DLD1 (cell line): ENCODE results near the gene FEM1B.

Experiments
- in situ Hi-C: cut with HindIII; loops from 2 replicates; pipeline ENCODE4 v1.10.0; 2017; ENCODE audit warnings: low sequenced_read_pairs

Gene FEM1B

DNA sequence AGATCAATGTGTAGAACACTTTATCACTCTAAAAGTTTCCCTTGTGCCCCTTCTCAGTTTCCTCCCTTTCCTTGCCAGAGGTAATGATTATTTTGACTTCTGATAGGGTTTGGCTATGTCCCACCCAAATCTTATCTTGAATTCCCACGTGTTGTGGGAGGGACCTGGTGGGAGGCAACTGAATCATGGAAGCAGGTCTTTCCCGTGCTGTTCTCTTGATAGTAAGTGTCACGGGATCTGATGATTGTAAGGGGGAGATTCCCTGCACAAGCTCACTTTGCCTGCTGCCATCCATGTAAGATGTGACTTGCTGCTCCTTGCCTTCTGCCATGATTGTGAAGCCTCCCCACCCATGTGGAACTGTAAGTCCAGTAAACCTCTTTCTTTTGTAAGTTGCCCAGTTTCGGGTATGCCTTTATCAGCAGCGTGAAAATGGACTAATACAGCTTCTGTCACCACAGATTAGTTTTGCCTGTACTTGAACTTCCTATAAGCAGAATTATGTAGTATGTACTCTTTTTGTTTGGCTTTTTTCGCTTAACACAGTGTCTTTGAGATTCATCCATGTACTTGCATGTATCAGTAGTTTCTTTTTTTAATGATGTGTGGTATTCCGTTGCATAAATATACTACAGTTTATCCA lies 7.2 kb downstream of the FEM1B start:
- in situ Hi-C loops, result no loop called here

DNA sequence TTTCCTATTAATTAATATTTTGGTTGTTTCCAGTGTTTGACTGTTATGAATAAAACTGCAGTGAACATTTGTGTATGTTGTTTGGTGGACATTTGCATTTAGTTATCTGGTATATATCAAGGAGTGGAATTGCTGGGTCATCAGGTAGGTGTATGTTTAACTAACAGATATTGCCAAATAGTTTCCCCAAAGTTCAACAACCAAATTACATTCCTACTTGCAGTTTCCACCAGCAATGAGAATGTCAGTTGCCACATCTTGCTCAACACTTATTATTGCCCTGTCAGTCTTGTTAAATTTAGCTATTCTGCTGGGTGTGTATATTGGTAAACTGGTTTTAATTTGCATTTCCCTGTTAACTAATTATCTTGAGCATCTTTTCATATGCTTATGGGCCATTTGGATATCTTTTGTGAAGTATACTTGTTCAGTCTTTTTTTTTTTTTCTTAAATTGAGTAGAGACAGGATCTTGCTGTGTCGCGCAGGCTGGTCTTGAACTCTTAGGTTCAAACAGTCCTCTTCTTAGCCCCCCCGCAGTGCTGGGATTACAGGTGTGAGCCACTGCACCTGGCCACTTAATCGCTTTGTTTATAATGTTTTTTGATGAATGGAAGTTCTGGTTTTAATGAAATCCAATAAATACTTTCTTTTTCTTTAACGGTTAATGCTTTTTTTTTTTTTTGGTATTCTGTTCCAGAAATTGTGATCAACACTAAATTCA lies 7.9 kb downstream of the FEM1B start:
- in situ Hi-C loops, result no loop called here

DNA sequence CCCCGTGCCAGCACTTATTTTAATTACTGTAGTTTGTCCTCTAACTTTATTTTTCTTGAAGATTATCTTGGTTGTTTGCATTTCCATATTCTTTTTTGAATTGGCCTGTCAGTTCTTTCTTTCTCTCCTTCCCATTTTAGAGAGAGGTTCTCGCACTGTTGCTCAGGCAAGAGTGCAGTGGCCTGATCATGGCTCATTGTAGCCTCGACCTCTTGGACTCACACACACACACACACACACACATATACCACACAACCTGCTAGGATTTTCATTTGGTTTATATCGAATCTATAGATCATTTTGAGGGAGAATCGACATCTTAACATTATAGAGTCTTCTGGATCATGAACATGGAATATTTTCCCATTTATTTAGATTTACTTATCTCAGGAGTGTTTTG lies 8.7 kb downstream of the FEM1B start:
- in situ Hi-C loops, result no loop called here

DNA sequence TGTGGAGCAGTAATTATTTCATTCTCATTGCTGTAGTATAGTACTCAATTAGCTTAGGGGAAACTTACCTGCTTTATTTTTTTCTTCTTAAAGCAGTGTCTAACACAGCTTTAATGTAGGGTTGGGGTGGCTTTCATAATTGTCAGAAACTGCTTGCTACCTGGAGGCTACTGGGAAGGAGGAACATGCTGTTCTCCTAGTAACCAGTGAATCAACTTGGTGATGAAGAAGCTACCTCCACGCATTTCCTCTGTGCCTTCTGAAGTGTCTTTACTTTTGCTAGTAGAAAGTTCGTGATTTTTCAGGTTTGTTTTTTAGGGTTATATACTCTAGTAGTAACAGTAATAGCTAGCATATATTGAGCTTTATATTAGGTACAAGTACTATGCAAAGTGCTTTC lies 11.5 kb downstream of the FEM1B start:
- in situ Hi-C loops, result no loop called here

DNA sequence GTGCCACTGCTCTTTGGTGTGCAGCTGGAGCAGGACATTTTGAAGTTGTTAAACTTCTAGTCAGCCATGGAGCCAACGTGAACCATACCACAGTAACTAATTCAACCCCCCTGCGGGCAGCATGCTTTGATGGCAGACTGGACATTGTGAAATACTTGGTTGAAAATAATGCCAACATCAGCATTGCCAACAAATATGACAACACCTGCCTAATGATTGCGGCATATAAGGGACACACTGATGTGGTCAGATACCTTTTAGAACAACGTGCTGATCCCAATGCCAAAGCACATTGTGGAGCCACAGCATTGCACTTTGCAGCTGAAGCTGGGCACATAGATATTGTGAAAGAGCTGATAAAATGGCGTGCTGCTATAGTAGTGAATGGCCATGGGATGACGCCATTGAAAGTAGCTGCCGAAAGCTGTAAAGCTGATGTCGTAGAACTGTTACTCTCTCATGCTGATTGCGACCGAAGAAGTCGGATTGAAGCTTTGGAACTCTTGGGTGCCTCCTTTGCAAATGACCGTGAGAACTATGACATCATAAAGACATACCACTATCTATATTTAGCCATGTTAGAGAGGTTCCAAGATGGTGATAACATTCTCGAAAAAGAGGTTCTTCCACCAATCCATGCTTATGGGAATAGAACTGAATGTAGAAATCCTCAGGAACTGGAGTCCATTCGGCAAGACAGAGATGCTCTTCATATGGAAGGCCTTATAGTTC lies 12.2 kb downstream of the FEM1B start:
- in situ Hi-C loops, result no loop called here

DNA sequence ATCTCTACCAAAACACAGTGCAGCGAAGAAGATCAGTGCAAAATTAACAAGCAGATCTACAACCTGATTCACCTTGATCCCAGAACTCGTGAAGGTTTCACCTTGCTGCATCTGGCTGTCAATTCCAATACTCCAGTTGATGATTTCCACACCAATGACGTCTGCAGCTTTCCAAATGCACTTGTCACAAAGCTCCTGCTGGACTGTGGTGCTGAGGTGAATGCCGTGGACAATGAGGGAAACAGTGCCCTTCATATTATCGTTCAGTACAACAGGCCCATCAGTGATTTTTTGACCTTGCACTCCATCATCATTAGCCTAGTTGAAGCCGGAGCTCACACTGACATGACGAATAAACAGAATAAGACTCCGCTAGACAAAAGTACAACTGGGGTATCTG lies 13.2 kb downstream of the FEM1B start:
- in situ Hi-C loops, result no loop called here

DNA sequence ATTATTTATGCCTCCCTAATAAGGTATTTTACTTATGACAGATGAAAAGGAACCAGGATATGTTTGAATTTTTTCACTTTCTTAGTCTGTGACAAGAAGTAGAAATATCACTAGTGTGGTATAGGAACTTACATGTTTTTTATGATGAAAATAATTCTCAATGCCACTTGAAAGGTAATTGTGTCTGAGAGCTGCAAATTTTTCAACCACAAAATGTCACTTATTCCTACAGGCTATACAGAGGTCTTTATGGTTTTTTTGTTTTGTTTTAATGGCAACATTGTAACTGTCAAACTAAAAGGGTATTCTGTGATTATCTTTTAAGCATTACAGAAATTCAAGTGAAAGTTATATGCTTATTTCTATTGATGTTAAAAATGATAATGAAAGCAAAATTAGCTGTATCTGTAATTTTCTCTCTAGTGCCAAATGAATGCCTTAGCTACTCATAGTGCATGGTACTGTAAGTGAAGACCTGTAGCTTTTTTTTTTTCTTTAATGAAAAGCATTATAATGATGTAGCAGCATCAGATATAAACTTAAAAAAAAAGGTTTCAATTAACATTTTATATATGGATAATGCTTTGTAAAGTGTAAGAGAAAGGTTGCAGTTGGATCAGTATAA lies 14.7 kb downstream of the FEM1B start:
- in situ Hi-C loops, result no loop called here

DNA sequence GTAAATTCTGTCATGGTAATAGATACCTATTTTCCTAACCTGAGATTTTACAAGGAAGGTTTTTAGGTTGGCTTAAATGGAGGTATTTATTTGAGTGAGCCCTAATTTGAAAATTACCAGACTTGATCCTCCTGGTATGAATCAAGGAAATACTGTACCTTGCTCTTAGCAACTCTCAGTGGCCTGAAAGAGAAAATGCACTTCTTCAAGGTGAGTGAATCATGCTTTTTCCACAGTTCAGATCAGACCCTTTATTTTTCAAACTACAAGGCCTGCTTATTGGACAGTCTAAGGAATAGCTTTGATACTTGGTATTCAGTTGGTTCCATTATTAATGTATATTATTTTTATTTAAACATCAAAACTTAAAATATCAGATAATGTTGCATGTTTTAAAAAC lies 15.4 kb downstream of the FEM1B start:
- in situ Hi-C loops, result no loop called here

DNA sequence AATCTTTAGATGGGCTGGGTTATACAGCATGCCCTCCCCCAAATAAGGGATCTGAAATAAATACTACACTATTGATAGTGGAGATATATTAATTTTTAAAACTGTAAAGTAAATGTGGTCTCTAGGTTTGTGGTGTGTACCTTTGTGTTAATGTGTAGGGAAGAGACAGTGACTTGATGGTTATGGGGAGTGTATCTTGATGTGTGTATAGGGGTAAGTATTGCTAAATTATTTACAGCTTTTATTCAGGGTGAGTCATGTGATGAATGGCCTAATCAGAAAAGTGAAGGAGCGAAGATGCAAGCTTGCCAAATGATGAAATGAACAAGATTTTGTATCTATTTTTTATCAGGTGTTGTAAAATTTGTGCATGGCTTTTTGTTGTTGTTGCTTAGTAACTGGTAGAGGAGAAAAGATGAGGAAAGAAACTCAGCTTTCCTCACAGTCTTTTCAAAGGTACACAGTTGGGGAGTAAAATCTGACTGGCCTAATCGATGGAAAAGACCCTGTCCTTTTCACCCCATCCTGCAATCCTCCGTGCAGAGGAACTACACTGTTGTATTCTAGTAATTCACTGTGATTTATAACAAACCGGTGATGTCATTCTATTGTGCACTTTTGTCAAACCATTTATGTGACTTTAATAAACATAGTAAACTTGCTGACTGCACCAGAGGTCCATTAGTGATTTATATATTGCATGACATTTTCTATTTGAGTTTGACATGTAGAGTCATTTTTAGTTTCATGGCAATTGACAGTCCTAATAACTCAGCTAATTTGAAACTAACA lies 17.7 kb downstream of the FEM1B start:
- in situ Hi-C loops, result no loop called here

DNA sequence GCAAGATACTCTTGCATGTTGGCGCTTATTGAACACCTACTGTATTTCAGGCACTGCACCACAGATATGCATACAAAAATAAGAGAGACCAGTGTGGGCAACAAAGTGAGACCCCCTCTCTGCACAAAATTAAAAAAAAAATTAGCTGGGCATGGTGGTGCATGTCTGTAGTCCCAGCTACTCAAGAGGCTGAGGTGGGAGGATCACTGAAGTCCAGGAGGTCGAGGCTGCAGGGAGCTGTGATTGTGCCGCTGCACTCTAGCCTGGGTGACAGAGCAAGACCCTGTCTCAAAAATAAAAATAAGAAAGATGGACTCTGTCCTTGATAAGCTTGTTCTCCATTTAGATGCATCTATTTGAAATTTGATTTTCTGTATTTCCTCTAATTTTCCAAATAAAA lies 20.8 kb downstream of the FEM1B start:
- in situ Hi-C loops, result no loop called here

DNA sequence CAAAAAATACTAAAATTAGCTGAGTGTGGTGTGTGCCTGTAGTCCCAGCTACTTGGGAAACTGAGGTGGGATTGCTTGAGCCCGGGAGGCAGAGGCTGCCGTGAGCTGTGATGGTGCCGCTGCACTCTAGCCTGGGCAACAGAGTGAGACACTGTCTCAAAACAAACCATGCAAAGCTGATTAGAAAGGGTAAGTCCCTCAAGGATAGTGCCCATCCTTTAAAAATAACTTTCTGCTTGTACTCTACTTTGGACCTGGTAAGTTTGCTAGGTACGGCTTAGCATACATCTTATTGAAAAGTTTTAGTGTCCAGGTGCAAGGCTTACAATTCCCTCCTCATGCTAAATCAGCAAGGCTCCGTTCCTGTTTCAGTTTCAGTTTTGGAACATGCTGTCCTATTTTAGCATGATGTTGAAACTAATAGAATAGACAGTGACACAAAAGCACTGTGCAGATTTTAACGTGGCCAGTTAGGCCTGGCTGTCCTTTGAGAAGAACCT lies 21.4 kb downstream of the FEM1B start:
- in situ Hi-C loops, result no loop called here

DNA sequence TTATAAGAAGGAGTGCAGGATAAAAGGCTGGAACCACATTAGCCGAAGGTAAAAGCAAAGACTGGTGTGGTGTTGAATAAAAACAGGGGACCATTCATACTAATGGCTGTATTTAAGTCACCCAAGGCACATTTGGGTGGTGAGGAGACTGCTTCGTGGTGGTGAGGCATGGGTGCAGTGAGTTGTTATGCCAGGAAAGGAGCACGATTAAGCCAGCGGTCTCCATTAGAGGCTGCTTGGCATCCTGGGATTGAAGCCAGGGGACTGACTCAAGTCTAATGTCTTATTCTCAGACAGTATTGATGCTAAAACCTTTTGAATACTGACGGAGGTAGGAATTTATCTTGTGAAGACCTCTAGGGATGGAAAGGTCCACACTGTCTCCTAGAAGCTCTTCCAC lies 21.9 kb downstream of the FEM1B start:
- in situ Hi-C loops, result no loop called here

DNA sequence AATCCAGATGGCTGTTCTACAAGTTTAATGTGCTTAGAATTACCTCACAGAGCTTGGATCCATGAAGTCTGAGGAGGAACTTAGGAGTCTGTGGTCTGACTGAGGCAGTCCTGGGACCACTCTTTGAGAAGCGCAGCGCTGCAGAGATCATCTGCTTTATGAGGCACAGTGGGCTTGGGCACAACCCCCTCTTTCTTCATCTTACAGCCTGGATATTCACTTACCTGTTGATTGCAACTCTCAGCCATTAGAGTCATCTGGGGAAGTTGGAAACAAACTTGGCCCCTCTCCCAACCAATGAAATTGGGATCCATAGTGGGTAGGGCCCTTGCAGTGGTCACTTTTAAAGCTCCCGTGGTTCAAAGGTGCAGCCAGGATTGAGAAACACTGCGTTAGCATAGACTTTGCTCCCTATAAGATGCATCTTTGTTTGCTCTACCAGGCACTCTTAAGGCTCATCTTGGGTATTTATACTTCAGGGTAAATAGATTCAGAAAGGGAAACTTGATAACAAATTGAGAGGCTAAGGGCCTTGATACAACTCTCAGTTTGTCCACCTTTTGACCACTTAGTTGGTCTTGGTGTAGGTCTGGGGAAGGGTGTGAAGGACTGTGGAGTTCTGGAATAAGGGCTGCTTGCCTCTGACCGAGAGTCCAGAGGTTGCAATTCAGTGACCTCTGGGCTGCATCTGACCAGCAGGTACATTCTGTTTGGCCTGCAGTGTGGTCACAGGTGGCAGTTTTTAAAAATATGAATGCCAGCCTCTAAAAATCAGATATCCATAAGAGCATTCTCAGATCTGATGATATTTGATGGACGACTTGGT lies 22.8 kb downstream of the FEM1B start:
- in situ Hi-C loops, result no loop called here

DNA sequence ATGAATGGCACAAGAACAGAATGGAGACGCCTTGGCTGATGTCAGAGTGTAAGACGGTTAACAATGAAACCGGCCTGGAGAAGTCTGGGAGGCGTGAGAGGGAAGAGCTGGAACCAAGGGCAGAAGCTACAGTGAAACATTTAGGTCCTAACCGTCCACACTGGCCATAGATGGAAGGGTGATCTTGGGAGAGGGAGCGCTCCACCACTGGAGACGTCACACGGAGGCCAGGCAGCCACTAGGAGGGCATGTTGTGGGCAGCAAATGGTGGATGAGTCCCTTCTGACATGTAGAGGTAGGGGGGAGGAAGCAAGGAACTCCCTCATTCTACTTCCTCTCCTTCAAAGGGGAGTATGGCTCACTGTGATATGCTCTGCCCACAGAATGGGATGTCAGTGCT lies 23.8 kb downstream of the FEM1B start:
- in situ Hi-C loops, result no loop called here

DNA sequence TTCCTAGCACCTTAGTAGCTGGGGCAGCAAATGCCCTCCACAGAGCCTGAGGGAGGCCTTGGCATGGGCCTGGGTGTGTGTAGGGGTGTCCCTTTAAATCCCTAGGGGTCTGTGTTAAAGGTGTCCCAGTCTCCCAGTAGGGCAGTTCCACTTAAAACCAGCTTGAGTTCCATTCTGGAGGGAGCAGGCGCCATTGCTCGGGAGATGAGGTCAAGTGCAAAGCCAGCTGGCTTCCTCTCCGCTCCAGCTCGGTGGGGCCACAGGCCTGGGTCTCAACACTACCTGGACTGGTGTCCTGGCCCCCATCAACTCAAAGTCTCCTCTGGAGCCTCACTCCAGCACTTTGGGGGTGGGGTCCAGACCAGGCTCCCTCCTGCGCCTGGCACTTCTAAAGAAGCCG lies 25.2 kb downstream of the FEM1B start:
- in situ Hi-C loops, result no loop called here

DNA sequence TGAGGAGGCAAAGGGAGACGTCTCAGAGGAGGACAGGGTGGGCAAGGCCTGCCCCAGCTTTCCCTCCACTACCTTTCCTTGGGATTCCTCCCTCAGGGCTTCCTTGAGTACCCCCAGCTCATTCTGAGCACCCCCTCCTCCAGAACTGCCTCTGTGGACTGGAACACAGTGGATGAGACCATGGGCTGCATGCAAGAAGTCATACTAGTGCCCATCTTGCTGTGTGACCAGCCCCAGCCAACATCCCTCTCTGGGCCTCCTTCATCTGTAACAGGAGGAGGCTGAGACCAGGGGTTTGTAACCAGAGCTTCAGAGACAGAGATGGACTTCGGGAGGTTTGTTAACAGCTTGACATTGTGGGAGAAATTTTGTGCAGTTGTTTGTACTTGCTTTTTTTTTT lies 25.6 kb downstream of the FEM1B start:
- in situ Hi-C loops, result no loop called here

DNA sequence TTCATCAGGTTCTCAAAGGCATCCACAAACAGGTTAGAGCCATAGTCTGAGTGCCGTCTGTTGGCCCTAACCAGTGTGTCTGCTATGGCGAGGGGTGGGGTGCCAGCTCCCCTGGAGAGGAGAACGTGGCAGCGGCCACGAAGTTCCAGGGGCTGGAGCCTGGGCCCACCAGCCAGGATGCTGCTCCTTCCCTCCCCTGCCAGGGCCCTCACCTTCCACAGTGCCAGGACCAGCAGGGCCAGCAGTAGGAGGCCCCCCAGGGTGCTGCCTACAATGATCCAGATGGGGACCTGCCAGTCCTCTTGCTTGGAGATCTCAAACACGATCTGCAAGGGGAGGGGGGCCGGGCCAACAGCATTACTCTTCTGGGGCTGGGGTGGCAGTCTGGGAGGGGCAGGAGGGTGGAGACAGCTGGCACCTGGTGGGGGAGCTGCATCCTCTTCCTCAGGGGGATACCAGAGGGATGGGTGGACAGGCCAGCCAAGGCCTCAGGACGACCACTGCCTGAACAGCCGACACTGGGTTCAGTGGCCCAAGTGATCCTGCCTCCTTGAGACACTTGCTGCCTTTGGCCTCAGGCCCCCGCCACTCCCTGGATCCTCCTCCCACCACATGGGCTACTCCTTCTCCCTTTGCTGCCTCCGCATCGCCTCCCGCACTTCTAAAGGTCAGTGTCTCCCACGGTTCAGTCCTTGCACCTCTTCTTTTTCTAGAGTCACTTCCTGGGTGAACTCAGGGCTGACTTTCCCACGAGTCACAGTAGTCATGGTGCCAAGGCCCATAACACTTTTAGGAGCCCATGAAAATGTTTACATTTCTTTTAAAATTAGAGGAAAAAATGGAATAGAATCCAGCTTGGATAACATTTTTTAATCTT lies 26.3 kb downstream of the FEM1B start:
- in situ Hi-C loops, result no loop called here

DNA sequence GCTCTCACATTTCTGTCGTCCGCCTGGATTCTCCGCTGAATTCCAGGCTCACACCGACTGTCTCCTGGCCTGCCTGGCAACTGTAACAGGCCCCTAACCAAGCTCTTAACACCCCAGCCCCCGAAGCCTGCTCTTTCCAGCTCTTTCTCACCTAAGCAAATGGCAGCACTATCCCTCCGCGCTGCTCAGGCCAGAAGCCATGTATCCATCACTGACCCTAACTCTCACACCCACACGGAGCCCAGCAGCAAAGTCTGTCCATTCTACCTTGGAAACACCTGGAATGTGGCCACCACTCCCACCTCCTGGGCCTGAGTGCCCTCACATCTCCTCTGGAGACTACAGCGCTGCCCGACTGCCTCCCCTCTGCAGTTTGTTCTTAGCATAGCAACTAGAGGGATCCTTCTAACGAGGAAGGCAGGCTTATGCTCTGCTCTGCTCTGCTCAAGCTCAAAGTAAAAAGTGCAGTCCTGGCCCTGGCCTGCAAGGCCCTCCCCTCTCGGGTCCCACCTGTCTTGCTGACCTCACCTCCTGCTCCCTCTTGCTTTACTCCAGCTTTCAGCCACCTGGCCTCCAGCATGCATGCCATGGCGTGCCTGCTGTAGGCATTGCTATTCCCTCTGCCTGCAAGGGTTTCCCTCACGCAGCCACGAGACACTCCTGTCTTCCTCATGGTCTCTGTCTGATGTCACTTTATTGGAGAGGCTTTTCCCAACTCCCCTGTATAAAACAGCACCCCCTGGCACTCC lies 27.2 kb downstream of the FEM1B start:
- in situ Hi-C loops, result no loop called here
